NCI-H2196 (cell line): ENCODE measurements around the gene RPL10.
"Not testable (repeated sequence)": the region's sequence is repeated elsewhere in the genome, so short reads cannot be mapped to it uniquely, and the experiment has no call there.

Experiments
- DNase-seq: peaks from one replicate; lab custom pipeline; 2025; ENCODE audit not compliant: unreplicated experiment; lab: John Stamatoyannopoulos, UW

The RPL10 gene

DNA sequence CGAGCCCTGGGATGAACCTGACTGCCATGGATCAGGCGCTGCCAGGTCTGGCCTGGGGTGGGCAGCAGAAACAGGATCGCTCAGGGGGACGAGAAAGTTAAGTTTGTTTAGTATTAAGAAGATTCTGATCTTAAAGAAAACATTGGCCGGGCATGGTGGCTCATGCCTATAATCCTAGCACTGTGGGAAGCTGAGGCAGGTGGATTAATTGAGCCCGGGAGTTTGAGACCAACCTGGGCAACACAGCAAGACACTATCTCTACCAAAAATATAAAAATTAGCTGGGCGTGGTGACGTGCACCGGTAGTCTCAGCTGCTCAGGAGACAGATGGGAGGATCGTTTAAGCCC, 23.0 kb upstream of the RPL10 start:
- DNase-seq = no peak

DNA sequence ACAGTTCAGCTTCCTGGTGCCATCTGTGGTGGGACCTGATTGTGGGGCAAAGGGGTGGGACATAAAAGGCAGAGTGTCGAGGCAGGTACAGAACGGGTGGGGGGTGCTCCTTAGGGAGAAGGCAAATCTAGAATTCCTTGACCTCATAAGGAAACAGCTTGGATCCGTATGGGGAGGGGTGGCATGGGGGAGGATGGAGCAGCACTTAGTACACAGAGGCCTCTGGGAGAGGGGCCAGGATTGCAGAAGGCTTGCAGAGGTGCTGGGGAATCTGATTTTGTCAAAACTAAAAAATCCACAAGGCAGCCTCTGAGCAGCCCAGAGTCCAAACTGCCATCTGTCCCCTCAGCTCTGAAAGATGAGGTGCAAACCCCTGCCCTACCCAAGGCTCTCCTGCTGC, 21.4 kb upstream of the RPL10 start:
- DNase-seq = no peak

DNA sequence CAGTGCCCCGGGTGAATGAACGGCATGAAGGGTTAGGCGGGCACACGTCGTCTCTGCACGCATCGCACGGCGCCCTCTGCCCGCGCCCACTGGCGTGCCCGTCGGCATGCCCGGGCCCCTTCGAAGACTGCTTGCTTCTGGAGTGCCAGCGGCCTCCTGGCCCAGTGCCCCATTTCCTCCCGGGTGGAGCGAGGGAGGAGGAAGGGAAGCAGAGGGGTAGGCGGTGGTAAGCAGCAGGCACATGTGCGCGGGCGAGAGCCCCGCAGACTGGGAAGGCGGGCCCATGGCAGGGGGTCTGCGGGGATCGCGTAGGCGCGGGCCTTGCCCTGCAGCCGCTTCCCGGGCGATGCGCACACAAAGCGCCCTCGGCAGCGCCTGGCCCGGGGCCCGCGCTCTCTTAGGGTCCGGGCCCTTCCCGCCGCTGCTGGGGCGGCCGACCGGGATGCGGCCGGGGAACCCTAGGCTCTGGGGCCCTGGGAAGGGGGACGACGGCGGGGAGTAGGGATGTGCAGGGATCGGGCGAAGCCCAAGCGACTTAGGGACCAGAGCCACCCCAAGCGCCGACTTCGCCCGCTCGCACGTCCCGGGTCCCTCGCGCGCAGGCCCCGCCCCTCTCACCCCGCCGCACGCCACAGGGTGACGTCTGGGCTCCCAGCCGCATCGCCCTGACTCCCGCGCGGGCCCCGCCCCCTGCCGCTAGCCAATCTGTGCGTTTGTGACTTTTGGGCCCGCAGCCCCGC, 19.9 kb upstream of the RPL10 start:
- DNase-seq = peak; percentile 36

DNA sequence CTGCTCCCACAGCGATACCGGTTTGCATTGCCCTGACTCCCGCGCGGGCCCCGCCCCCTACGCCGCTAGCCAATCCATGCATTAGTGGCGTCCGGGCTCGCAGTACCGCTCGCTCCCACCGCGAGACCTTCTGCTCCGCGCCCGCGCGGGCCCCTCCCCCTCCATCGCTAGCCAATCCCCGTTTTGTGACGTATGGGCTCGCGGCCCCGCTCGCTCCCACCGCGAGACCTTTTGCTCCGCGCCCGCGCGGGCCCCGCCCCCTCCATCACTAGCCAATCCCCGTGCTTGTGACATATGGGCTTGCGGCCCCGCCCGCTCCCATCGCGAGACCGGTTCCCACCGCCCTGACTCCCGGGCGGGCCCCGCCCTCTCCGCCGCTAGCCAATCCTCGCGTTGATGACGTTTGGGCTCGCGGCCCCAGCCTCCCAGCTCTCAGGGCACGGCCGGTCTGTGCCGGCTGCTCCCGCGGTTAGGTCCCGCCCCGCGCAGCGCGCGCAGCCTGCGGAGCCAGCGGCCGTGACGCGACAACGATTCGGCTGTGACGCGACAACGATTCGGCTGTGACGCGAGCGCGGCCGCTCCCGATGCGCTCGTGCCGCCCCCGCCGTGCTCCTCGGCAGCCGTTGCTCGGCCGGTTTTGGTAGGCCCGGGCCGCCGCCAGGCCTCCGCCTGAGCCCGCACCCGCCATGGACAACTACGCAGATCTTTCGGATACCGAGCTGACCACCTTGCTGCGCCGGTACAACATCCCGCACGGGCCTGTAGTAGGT, 19.2 kb upstream of the RPL10 start, which contains the start of gene EMD:
Gene EMD, plus strand, starts transcription at position 497 of the 770 bp plus-strand sequence. Its CDS starts 190 bp downstream, at position 687.
- peak; percentile 97 for DNase-seq

DNA sequence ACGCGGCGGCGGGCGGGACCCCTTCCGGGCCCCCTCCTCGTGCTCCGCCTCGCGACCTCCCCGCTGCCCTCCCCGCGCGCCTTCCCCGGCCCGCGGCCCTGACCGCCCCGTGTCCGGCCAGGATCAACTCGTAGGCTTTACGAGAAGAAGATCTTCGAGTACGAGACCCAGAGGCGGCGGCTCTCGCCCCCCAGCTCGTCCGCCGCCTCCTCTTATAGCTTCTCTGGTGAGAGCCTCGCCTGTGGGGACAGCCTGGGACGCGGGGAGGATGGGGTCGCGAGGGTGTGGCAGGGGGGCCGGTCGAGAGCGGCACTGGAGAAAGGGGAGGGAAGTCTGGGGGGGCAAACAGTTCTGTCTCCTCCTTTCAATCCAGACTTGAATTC, 18.6 kb upstream of the RPL10 start:
- no peak for DNase-seq

DNA sequence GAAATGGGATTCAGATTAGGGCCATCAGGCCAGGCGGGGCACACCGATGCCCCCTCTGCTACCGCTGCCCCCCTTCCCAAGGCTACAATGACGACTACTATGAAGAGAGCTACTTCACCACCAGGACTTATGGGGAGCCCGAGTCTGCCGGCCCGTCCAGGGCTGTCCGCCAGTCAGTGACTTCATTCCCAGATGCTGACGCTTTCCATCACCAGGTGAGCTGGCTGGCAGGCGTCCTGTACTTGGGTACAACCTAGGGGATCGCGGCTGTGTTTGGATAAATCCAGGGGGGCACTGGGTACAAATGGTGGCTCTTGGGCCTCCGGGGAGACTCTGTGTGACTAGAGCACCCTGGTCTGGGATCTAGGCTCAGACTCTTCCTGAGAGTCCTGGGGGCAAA, 18.0 kb upstream of the RPL10 start:
- DNase-seq = no peak

DNA sequence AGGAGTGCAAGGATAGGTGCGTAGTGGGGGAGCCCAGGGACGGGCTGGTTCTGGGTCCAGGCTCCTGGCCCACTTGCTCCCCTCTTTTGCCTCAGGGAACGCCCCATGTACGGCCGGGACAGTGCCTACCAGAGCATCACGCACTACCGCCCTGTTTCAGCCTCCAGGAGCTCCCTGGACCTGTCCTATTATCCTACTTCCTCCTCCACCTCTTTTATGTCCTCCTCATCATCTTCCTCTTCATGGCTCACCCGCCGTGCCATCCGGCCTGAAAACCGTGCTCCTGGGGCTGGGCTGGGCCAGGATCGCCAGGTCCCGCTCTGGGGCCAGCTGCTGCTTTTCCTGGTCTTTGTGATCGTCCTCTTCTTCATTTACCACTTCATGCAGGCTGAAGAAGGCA, 17.4 kb upstream of the RPL10 start:
- no peak for DNase-seq

DNA sequence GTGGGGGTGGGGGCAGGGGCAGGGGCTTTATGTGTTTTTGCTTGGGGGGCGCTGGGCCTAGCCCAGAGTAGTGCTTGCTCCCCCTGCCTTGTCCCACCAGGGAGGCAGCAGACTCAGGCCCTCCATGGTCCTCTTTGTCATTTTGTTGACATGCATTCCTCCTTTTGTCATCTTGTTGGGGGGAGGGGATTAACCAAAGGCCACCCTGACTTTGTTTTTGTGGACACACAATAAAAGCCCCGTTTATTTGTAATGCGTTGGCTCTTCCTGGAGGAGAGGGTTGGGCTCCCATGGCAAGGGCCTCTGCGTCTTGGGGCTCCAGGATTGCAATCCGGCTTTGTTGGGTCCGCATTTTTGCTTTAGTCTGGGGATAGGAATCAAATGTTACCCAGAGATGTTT, 16.9 kb upstream of the RPL10 start:
- DNase-seq = no peak

DNA sequence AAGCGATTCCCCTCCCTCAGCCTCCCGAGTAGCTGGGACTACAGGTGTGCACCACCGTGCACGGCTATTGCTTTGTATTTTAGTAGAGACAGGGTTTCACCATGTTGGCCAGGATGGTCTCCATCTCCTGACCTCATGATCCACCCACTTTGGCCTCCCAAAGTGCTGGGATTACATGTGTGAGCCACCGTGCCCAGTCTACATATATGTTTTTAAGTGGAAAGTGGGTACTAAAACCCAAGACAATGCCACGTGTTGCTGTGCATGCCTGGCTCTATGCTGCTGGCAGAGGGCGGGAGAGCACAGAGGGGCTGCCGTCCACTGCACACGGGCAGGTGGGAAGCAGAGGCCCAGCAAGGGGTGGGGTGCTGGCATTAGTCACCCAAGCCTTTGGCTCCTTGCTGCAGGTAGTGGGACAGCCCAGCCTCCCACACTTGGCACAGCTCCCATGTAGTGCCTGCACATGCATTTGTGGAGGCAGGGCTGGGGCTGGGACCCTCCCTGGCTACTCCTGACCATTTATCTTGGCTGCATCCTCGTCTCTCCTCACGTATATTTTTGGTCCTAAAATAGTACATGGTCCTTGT, 15.6 kb upstream of the RPL10 start:
- DNase-seq = no peak

DNA sequence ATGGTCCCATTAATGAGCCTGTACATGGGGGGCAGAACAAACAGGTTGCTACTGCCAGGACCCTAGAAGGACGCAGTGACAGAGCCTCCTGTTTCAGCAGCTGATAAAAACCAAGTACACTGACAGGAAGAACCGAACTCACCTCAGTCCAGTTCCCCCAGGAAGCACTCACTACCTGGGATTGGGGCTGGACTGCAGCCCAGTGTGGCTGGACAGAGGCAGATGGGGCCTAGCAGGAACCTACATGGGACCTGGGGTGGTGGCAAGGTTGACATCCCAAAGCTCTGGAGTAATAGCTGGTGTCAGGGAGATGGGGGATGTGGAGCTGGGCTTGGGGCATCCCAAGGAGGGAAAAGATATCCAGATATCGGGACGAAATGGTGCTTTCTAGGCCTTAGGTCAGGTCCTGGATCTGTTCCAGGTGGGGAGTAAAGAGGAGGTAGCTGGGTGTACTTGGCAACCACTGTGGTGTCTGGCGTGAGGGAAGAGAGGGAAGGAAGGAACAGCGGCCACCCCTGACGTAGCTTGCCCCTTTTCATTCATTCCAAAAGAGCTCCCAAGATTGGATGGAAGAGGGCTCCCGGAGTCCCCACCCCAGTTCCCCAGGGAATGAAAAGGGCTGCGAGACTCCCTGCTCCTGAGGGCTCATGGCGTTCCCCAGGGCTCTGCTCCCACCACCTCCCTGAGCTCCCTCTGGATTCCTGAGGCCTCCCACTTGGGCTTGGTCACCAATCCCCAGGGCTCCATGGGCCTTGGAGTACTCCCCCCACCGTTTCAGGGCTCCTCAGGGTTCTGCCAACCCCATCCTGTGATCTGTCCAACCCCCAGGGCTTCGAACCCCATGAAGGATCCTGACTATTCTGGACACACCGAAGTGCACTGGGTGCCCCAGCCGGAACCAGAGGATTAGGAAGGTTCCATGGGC, 14.6 kb upstream of the RPL10 start:
- DNase-seq = no peak

DNA sequence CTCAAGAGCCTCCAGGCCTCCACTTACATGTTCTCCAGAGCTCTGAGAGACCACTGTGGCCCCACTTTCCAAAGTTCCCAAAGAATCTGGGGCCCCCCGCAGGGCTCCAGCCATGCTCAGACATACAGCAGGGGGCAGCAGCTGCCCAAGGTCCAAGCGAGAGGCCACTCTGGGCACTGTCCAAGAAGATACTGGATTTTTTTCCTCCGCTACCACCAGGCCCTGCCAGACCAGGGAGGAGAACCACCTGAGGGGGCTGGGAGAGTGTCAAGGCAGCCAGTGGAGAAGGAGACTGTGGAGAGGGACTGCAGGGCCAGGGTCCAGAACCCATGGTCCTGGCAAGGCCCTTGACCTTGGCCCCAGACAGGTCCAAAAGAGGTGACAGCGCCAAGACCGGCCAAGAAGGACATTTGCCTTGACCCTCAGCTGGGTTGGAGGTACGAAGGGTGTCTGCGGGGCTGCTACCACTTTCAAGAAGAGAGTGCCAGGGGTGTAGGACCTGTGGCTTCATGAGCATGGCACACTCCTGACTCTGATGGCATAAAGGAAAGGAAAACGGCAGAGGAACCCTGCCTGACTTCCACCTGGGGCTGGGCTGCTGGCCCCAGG, 13.8 kb upstream of the RPL10 start:
- DNase-seq = no peak

DNA sequence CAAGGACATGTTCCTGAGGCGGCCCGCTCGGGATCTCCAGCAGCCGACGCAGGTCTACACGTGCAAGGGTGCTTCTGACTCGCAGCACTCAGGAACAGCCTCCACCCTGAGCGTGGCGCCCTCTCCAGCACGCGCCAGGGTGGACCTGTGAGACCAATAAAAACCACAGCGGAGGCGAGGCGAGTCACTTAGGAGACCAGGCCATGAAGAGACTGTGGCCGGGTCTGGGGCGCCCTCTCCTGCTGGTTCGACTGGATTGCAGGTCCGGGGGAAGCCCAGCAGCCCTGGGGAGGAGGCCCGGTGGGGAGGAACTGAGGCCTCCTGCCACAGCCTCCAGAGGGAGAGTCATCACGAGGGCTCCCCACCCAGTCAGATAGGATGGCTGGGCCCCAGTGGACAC, 10.1 kb upstream of the RPL10 start:
- not testable (repeated sequence) for DNase-seq

DNA sequence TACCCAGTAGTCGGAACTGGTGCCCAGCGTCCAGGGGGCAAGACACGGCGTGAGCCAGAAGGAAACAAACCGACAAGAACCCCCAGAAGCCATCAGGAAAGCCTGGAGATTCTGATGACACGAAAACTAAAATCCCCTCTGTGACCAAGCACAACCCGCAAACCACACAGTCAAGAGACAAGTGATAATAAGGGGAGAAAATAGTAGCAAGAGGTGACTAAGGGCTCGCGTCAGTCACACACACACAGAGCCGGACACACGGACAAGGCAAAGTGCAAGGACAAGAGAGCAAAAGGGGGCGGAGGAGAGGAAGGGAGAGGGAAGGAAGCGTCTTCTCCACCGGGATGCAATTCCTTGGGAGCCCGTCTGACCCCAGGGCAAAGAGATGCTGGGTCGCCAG, 9.5 kb upstream of the RPL10 start:
- not testable (repeated sequence) for DNase-seq

DNA sequence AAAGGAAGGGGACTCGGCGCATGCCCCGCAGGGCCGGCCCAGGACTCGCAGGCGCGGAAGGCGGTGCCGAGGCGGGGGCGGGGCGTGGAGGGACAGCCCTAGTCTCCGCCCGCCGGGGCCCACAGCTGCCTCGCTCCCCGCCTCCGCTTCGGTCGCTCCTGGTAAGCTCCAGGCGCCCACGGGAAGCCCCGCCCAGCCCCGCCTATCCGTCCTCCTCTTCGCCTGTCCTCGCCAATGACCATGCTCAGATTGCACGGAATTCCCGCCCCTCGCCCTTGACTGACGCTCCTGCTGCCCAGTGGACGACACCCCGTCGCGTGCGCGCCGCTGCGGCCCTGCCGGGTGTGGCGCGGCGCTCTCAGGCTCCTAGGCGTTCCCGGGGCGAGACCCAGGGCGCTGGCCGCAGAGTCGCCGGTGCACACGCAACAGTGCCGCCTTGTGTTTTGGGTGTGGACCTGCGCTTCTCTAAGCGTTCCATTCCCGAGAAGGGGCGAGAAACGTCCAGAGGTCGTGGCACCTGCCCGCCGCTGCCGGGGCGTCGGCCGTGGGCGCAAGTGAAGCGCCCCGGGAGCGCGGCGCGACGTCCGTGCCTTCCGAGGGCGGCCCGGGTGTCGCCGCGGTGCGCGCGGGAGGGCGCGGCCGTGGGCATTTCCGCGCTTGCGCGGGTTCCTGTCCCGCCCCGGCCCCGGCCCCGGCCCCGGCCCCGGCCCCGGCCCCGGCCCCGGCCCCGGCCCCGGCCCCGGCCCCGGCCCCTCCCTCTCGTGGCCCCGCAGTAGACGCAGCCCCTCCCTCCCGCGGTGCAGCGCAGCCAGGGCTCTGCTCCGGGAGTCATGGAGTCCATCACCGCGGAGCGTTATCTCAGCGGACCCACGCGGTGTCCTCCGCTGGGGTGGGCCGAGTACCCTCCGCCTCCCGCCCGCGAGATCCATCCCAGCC, 8.1 kb upstream of the RPL10 start:
- DNase-seq = not testable (repeated sequence)

DNA sequence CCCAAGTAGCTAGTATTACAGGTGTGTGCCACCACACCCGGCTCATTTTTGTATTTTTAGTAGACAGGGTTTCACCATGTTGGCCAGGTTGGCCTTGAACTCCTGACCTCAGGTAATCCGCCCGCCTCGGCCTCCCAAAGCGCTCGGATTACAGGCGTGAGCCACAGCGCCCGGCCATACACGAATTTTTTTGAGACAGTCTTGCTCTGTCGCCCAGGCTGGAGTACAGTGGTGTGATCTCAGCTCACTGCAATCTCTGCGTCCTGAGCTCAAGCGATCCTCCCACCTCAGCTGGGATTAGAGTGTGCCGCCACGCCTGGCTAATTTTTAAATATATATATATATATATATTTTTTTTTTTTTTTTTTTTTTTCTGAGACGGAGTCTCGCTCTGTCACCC, 1.8 kb upstream of the RPL10 start:
- DNase-seq = not testable (repeated sequence)

DNA sequence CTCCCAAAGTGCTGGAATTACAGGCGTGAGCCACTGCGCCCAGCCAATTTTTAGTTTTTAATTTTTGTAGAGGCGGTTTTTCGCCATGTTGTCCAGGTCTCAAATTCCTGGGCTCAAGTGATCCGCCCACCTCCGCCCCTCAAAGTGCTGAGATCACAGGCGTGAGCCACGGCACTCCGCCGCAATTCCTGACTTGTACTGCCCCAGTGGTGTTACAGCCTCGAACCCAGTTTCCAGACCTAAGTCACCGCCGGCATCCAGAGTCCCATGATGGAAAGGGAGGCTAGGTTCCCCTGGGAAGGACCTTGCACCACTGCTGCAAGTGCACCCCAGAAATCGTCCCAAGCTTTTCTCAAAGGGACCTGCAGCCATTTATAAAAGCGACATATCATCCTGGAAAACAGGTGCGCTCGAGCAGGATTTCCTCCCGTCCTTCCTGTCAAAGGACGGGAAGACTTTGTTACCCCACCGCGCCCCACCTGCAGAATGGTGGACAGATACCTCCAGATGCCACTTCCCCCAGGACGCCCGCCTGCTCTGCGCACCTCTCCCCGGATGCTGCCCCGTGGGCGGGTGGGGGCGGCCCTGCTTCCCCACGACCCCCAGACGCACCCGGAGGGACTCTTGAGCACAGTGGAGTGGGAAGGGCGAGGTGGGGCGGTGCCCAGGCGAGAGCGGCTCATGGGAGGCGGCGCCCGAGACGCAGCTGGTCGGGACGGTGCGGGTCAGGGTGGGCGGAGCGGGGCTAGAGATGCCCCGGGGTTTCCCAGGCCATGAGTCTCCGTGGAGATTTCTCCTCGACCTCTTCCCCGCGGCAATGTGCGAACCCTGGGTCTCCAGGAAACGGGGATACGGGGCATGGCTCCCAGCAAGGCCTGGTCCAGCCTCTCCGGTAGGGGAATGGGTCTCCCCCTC, 947 bp upstream of the RPL10 start:
- DNase-seq = peak; percentile 47

DNA sequence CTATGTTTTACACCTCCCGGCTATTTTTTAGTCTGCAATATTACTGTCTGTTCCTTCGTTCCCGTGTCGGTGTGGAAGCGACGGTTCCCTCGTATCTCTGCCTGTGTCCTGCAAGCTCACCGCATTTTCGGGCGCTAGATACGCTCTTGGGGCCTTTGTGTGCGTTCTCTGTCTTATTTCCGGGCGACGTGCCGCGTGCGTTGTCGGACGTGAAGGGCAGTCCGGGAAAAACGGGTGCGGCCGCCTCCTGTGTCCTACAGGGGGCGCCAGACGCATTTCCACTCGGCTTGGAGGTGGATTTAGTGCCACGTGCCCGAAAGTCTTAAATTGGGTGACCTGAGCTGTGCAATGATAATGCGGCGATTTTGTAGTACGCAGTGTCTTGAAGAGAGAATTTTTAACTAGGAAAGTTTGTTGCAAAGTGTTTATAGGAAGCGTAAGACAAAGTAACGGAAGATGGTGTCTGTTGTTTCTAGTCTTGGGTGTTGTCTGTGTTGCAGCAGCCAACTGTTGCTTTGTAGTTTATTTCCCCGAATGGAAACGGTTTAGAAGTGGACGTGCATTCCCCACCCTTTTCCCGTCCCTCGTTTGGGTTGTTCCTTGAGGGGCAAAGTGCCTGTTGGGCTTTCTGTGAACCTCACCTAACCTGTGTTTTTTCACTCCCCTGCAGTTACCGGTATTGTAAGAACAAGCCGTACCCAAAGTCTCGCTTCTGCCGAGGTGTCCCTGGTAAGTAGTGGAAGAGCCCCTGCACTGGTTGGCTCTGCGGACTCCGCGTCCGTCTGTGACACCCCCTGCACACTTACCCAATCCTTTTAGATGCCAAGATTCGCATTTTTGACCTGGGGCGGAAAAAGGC, 720 bp downstream of the RPL10 start:
- DNase-seq = peak; percentile 66
